Esophagus (tissue), 2 donors: ENCODE data around the gene DGKG. TPM values are rescaled to one million over a fixed set of nuclear protein-coding genes. Genes with fewer than 3 reads are reported as not detected.

Experiments
- H3K27ac ChIP-seq, 2 donors: one replicate each; pipeline ENCODE4 v1.5.1; 2013; ENCODE audit warnings: low read depth in 2 of 2, mild to moderate bottlenecking in 2 of 2, inconsistent platforms in 1 of 2, low read length in 1 of 2, moderate library complexity in 1 of 2
- H3K27me3 ChIP-seq, 2 donors: one replicate each; pipeline ENCODE4 v1.6.1; 2013; ENCODE audit warnings: low read length in 2 of 2, control low read depth in 1 of 2, mild to moderate bottlenecking in 1 of 2; ENCODE audit not compliant: insufficient read depth in 2 of 2, control insufficient read depth in 1 of 2
- H3K36me3 ChIP-seq, 2 donors: one replicate each; pipeline ENCODE4 v1.6.1; 2013; ENCODE audit warnings: low read length in 1 of 2; ENCODE audit not compliant: control insufficient read depth in 2 of 2, insufficient read depth in 2 of 2
- H3K4me1 ChIP-seq, 2 donors: one replicate each; pipeline ENCODE4 v1.6.1; 2013; ENCODE audit warnings: low read length in 1 of 2; ENCODE audit not compliant: control insufficient read depth in 2 of 2, insufficient read depth in 2 of 2
- H3K4me3 ChIP-seq, 2 donors: one replicate each; pipeline ENCODE4 v1.5.1; 2013; ENCODE audit warnings: low read length in 2 of 2, mild to moderate bottlenecking in 2 of 2, low read depth in 1 of 2, moderate library complexity in 1 of 2
- H3K9me3 ChIP-seq, 2 donors: one replicate each; pipeline ENCODE4 v1.6.1; 2013; ENCODE audit warnings: mild to moderate bottlenecking in 2 of 2, low read depth in 1 of 2, low read length in 1 of 2, moderate library complexity in 1 of 2; ENCODE audit not compliant: control insufficient read depth in 2 of 2, insufficient read depth in 1 of 2
- WGBS, 2 donors: extraction: QIAGEN DNeasy Blood & Tissue Kit; methylation state at CpG; one replicate each; pipeline ENCODE4 v1.1.7; 2013; 5-methylcytosine and 5-hydroxymethylcytosine counted together
- polyA plus RNA-seq, 2 donors: library from polyadenylated mRNA; stranded (reverse); fragments of 200-250 nt; gene quantifications; one replicate each; pipeline ENCODE4 v1.2.3, GENCODE V29; 2013
- donor health status: healthy with polysubstance abuse.
- donor health status: Bipolar disorder and iron deficiency.

DGKG gene
- polyA plus RNA-seq, 2 donors: 0.88 to 1.6 TPM

GRCh38 chr3:186314896-186315295 is 47.1 kb downstream of the DGKG start:
- Histone ChIP-seq H3K9me3 (no peaks in the 10 kb centered on the region), H3K27ac (no peak overlapping the region), H3K4me3 (no peak overlapping the region), H3K4me1 (peaks cover 2% of the 10 kb centered on the region in 2 donors), H3K36me3 (no peaks in the 10 kb centered on the region), H3K27me3 (no peaks in the 10 kb centered on the region)
- WGBS, 2 donors: 85 to 88% methylated on average over 3 of the region's 3 CpGs

- H3K36me3 ChIP-seq: no peaks in the 10 kb centered on the region
- WGBS, 2 donors: 89 to 92% methylated on average over 3 of the region's 3 CpGs
- H3K4me3 ChIP-seq: no peak overlapping the region
- no peaks in the 10 kb centered on the region for H3K4me1 ChIP-seq
- H3K27ac ChIP-seq: no peak overlapping the region
- no peaks in the 10 kb centered on the region for H3K9me3 ChIP-seq
- no peaks in the 10 kb centered on the region for H3K27me3 ChIP-seq
Measured at GRCh38 chr3:186311441-186311840, 50.6 kb downstream of the DGKG start.

GRCh38 chr3:186308549-186308948 is 53.5 kb downstream of the DGKG start:
- Histone ChIP-seq H3K4me1 (no peaks in the 10 kb centered on the region), H3K4me3 (no peak overlapping the region), H3K27ac (no peak overlapping the region), H3K36me3 (no peaks in the 10 kb centered on the region), H3K27me3 (no peaks in the 10 kb centered on the region), H3K9me3 (no peaks in the 10 kb centered on the region)
- 84 to 91% methylated on average over 1 of the region's 1 CpG for WGBS, 2 donors

GRCh38 chr3:186307594-186308221 is 54.3 kb downstream of the DGKG start:
- no peaks in the 10 kb centered on the region for H3K27me3 ChIP-seq
- no peaks in the 10 kb centered on the region for H3K4me1 ChIP-seq
- no peak overlapping the region for H3K27ac ChIP-seq
- no peaks in the 10 kb centered on the region for H3K9me3 ChIP-seq
- H3K4me3 ChIP-seq: no peak overlapping the region
- H3K36me3 ChIP-seq: no peaks in the 10 kb centered on the region
- WGBS, 2 donors: 57 to 60% methylated on average over 3 of the region's 3 CpGs

- Histone ChIP-seq H3K4me1 (no peaks in the 10 kb centered on the region), H3K9me3 (no peaks in the 10 kb centered on the region), H3K27ac (no peak overlapping the region), H3K36me3 (no peaks in the 10 kb centered on the region), H3K4me3 (no peak overlapping the region), H3K27me3 (no peaks in the 10 kb centered on the region)
- WGBS, 2 donors: 77 to 87% methylated on average over 2 of the region's 2 CpGs
Measured at GRCh38 chr3:186305286-186305685, 56.7 kb downstream of the DGKG start.

- no peaks in the 10 kb centered on the region for H3K4me1 ChIP-seq
- no peaks in the 10 kb centered on the region for H3K27me3 ChIP-seq
- WGBS, 2 donors: 23 to 34% methylated on average over 10 to 11 of the region's 11 CpGs
- H3K36me3 ChIP-seq: no peaks in the 10 kb centered on the region
- no peak overlapping the region for H3K4me3 ChIP-seq
- no peaks in the 10 kb centered on the region for H3K9me3 ChIP-seq
- H3K27ac ChIP-seq: no peak overlapping the region
Measured at GRCh38 chr3:186303965-186304364, 58.1 kb downstream of the DGKG start.

- 52 to 68% methylated on average over 4 of the region's 4 CpGs for WGBS, 2 donors
Measured at GRCh38 chr3:186299327-186299726, 62.7 kb downstream of the DGKG start.

GRCh38 chr3:186298876-186299275 is 63.2 kb downstream of the DGKG start:
- Histone ChIP-seq H3K4me1 (no peaks in the 10 kb centered on the region), H3K27ac (no peak overlapping the region), H3K36me3 (no peaks in the 10 kb centered on the region), H3K27me3 (no peaks in the 10 kb centered on the region), H3K9me3 (no peaks in the 10 kb centered on the region), H3K4me3 (no peak overlapping the region)
- 42 to 44% methylated on average over 2 of the region's 2 CpGs for WGBS, 2 donors

More at GRCh38 chr3:186299327-186299726, 62.7 kb downstream of the DGKG start:
- H3K9me3 ChIP-seq: no peaks in the 10 kb centered on the region
- no peak overlapping the region for H3K27ac ChIP-seq
- no peaks in the 10 kb centered on the region for H3K27me3 ChIP-seq
- H3K4me3 ChIP-seq: no peak overlapping the region
- H3K36me3 ChIP-seq: no peaks in the 10 kb centered on the region
- no peaks in the 10 kb centered on the region for H3K4me1 ChIP-seq

- H3K4me3 ChIP-seq: no peak overlapping the region
- no peaks in the 10 kb centered on the region for H3K9me3 ChIP-seq
Measured at GRCh38 chr3:186290796-186291195, 71.2 kb downstream of the DGKG start.

GRCh38 chr3:186287711-186288110 is 74.3 kb downstream of the DGKG start:
- Histone ChIP-seq H3K27ac (no peak overlapping the region), H3K9me3 (no peaks in the 10 kb centered on the region)

More at GRCh38 chr3:186290796-186291195, 71.2 kb downstream of the DGKG start:
- no peaks in the 10 kb centered on the region for H3K36me3 ChIP-seq
- no peaks in the 10 kb centered on the region for H3K4me1 ChIP-seq
- WGBS, 2 donors: 75 to 92% methylated on average over 2 of the region's 2 CpGs
- H3K27ac ChIP-seq: no peak overlapping the region
- H3K27me3 ChIP-seq: no peaks in the 10 kb centered on the region

More at GRCh38 chr3:186287711-186288110, 74.3 kb downstream of the DGKG start:
- H3K27me3 ChIP-seq: no peaks in the 10 kb centered on the region
- no peaks in the 10 kb centered on the region for H3K4me1 ChIP-seq
- H3K36me3 ChIP-seq: no peaks in the 10 kb centered on the region
- no peak overlapping the region for H3K4me3 ChIP-seq
